ENCODE results near the gene CPED1.
A peak's percentile ranks its signal among the peaks of the same experiment; 100 is the strongest.

The CPED1 gene

DNA sequence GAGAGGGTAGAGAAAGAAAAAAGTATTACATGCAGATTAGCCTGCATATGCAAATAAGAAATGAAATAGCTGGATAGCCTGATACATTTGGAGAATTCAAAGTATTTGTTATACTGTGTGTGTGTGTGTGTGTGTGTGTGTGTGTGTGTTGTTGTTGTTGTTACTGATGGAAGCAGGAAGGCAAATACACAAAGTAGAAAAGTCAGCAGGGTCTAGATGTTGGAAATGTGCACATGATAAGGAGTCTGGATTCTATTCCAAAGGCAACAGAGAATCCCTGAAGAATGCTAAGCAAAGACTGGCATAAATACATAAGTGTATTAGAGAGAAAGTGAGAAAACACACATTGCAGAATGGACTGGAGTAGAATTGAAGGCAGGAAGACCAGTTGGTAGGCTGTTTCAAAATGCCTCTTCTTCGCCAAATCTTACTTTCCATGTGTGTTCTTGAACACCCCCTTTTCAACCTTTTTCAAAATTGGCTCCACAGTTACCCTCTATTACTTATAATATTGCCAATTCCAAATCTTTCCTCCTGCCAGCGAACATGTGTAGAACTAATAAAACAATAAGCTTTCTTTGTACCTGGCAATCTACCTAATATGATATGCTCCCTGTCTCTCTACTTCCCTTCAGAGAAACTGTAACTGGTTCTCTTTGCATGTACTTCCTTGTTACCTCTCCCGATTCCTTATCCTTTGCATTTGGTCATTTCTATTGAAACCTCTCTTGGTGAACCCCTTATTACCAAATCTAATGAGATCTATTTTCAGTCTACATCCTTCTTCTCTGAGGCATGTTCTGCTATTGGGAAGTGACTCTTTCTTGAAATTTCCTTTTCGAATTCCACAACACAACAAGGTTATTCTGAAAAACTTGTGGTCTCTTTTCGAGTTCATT lies 6.2 kb downstream of the CPED1 start:
- Histone ChIP-seq H3K27ac (no peak overlapping the region), H3K9me3 (ENCODE audit: severe bottlenecking) (no peaks in the 10 kb centered on the region), H3K36me3 (no peaks in the 10 kb centered on the region), H3K4me3 (ENCODE audit: low read depth, low read length) (no peak overlapping the region), H3K27me3 (ENCODE audit: insufficient read depth, low read depth, severe bottlenecking) (no peaks in the 10 kb centered on the region)
- TF ChIP-seq, protein P1, sequence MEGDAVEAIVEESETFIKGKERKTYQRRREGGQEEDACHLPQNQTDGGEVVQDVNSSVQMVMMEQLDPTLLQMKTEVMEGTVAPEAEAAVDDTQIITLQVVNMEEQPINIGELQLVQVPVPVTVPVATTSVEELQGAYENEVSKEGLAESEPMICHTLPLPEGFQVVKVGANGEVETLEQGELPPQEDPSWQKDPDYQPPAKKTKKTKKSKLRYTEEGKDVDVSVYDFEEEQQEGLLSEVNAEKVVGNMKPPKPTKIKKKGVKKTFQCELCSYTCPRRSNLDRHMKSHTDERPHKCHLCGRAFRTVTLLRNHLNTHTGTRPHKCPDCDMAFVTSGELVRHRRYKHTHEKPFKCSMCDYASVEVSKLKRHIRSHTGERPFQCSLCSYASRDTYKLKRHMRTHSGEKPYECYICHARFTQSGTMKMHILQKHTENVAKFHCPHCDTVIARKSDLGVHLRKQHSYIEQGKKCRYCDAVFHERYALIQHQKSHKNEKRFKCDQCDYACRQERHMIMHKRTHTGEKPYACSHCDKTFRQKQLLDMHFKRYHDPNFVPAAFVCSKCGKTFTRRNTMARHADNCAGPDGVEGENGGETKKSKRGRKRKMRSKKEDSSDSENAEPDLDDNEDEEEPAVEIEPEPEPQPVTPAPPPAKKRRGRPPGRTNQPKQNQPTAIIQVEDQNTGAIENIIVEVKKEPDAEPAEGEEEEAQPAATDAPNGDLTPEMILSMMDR (IDR thresholded peaks at IDR 0.05; ENCODE audit: low read depth, low read length) = no peak
- DNase-seq = no peak

DNA sequence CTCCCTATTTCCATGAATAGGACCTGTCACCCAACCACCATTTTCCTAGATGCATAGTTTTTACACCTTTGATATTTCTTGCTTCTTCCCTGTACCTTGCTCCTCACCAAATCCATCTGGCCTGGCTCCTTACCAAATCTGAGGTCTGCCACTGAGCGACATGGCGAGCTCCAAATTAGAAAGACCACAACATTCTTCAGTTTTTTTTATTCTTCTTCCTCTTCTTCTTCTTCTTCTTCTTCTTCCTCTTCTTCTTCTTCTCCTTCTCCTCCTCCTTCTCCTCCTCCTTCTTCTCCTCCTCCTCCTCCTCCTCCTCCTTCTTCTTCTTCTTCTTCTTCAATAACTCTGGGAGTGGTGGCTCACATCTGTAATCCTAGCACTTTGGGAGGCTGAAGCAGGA lies 7.1 kb downstream of the CPED1 start:
- TF ChIP-seq, protein P1 (IDR thresholded peaks at IDR 0.05; ENCODE audit: low read depth, low read length) = no peak
- H3K36me3 ChIP-seq = no peaks in the 10 kb centered on the region
- no peak overlapping the region for H3K4me3 ChIP-seq (ENCODE audit: low read depth, low read length)
- DNase-seq = no peak
- no peak overlapping the region for H3K27ac ChIP-seq
- no peaks in the 10 kb centered on the region for H3K27me3 ChIP-seq (ENCODE audit: insufficient read depth, low read depth, severe bottlenecking)
- H3K9me3 ChIP-seq (ENCODE audit: severe bottlenecking) = no peaks in the 10 kb centered on the region

DNA sequence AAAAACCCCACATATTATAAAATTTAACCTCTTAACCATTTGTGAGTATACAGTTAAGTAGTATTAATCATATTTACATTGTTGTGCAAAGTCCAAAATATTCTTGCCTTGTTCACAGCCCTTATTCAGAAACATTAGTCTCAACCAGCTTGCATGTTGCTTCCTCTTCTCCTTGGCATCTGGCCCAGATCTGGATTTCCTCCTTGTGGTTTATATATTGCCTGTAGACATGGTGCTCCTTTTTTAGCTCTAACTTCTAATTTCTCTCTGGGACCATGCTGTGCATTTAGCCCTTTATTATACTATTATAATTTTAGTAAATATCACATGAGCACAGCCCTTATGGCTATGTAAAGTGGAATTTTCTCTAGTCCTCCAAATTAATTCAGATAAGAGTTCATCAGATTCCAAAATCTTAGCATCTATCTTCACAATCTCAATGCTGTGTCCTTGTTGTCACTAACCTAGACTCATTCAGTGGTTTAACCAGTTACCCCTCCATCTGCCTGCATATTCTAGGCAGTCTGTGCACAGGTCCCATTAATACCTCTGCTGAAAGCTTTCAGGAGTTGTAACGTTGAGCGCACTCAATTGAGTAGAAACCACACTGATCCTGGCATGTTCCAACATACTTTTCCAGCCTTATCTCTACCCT lies 7.9 kb downstream of the CPED1 start:
- peak; percentile 22 for DNase-seq
- Histone ChIP-seq H3K27me3 (ENCODE audit: insufficient read depth, low read depth, severe bottlenecking) (no peaks in the 10 kb centered on the region), H3K36me3 (no peaks in the 10 kb centered on the region), H3K27ac (no peak overlapping the region), H3K4me3 (ENCODE audit: low read depth, low read length) (no peak overlapping the region), H3K9me3 (ENCODE audit: severe bottlenecking) (no peaks in the 10 kb centered on the region)
- TF ChIP-seq, protein P1 (IDR thresholded peaks at IDR 0.05; ENCODE audit: low read depth, low read length) = no peak

GRCh38 chr7:120996988-120997345 lies 8.5 kb downstream of the CPED1 start:
- Histone ChIP-seq H3K36me3 (no peaks in the 10 kb centered on the region), H3K27ac (no peak overlapping the region), H3K4me3 (ENCODE audit: low read depth, low read length) (no peak overlapping the region), H3K9me3 (ENCODE audit: severe bottlenecking) (no peaks in the 10 kb centered on the region), H3K27me3 (ENCODE audit: insufficient read depth, low read depth, severe bottlenecking) (no peaks in the 10 kb centered on the region)
- DNase-seq = no peak
- TF ChIP-seq, protein P1 (IDR thresholded peaks at IDR 0.05; ENCODE audit: low read depth, low read length) = no peak

DNA sequence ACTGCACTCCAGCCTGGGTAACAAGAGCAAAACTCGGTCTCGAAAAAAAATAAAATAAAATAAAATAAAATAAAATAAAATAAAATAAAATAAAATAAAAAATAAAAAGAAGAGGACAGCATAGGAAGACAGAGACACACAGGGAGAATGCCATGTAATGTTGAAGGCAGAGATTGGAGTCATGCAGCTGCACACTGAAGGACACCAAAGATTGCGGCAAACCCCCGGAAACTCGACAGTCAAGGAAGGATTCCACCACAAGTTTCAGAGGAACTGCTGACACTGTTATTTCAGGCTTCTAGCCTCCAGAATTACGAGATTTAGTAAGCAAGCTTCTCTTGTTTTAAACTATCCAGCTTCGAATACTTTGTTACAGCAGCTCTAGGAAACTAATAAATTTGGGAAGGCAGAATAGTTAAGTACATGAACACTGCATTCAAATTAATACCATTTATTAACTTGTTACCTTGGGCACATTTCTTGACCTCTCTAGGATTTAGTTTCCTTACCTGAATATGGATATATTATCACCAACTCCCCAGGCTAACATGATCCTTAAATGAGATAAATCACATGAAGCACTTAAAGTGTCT lies 9.5 kb downstream of the CPED1 start:
- H3K9me3 ChIP-seq (ENCODE audit: severe bottlenecking) = no peaks in the 10 kb centered on the region
- no peak overlapping the region for H3K27ac ChIP-seq
- H3K4me3 ChIP-seq (ENCODE audit: low read depth, low read length) = no peak overlapping the region
- no peaks in the 10 kb centered on the region for H3K36me3 ChIP-seq
- H3K27me3 ChIP-seq (ENCODE audit: insufficient read depth, low read depth, severe bottlenecking) = no peaks in the 10 kb centered on the region
- DNase-seq = no peak
- TF ChIP-seq, protein P1 (IDR thresholded peaks at IDR 0.05; ENCODE audit: low read depth, low read length) = no peak
